Smooth muscle cell of bladder (primary cell): Measurements from ENCODE around the gene CACNG4. TPM values are rescaled to one million over a fixed set of nuclear protein-coding genes. Genes with fewer than 3 reads are reported as not detected.

Experiments used
- total RNA-seq: library from RNA; depleted of rRNA; stranded (reverse); fragments of >200 nt; gene quantifications from 2 replicates; pipeline ENCODE4 v1.2.3, GENCODE V29; 2014

The CACNG4 gene
- total RNA-seq, result not detected in 2 replicates

DNA sequence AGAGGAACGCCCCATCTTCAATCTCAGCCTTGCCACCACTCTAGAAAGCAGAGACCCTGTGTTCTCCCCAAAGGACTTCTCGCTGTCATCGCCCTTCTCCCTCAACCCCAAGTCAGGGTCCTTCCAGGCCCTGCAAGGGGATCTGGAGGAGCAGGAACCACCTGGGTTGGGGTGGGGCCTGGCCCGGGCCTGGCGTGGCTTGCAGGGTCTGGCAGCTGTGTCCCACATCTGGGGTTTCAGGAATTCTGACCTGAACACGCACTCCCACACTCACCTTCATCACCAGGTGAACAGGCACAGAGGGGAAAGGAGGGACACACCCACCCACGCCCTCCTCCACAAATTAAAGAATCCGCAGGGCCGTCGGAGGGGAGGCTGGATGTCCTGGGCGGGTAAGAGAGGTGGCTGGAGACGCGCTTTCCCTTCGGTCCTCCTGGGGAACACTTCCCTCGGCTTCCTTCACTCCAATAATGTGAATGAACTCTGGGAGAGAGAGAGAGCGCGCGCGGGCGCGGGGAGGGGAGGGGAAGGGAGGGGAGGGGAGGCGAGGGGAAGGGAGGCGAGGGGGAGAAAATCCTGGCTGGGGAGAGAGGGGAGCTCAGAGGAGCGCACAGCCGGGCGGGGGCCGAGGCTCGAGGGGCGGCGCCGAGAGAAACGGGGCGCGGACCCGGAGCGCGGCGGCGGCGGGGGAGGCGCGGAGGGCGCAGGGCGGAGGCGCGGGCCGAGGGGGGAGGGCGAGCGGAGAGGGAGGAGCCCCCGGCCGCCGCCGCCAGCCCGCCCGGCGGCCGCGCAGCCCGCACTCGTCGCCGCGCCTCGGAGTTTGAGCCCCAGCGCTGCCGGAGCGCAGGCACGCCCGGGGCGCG, at the start of gene CACNG4:
Gene CACNG4 (plus strand): TSS at position 799 of the 863 bp plus-strand sequence. CDS start 205 bp downstream, outside the sequence.

GRCh38 chr17:67044016-67044772, 79.7 kb downstream of the CACNG4 start, which contains the start of gene CACNG1:
Gene CACNG1, plus strand, starts transcription at chr17:67044554. Its CDS starts 107 bp downstream, at chr17:67044661.

Other genes starting within 250 kb of the CACNG4 start
- gene CACNG5, start 129.6 kb upstream of the CACNG4 start, total RNA-seq, result not detected in 2 replicates
- gene CACNG1, start 79.8 kb downstream of the CACNG4 start, total RNA-seq, result not detected in 2 replicates